Measurements from ENCODE around the gene TYK2. TPM values are rescaled to one million over a fixed set of nuclear protein-coding genes. Genes with fewer than 3 reads are reported as not detected.

Gene TYK2
- total and polyA plus RNA-seq, 5 donors = 56.3 to 77.0 (median 71.6) TPM

Small RNA genes within 50 kb of the gene (microRNA-seq; reads per million reads assigned to microRNA genes)
- 0 reads per million in 2 donors for gene MIR1181

Other genes with a start within 250 kb of the TYK2 start
- 10 to 100 TPM; 21.0 to 37.2 (median 30.3) TPM for gene DNMT1, start 185.6 kb downstream of the TYK2 start, total RNA-seq
- gene DNMT1, start 185.6 kb downstream of the TYK2 start, polyA plus RNA-seq = 19.3 TPM
- 10 to 100 TPM in 2 of 4 donors, 1 to 10 TPM in 2; 4.7 to 18.8 (median 9.5) TPM for gene S1PR2, start 149.2 kb downstream of the TYK2 start, total RNA-seq
- 3.5 TPM for gene S1PR2, start 149.2 kb downstream of the TYK2 start, polyA plus RNA-seq
- gene MRPL4, start 128.4 kb downstream of the TYK2 start, total RNA-seq = 10 to 100 TPM; 54.1 to 65.4 (median 60.5) TPM
- 66.6 TPM for gene MRPL4, start 128.4 kb downstream of the TYK2 start, polyA plus RNA-seq
- gene ICAM1, start 109.5 kb downstream of the TYK2 start, total RNA-seq = 10 to 100 TPM in 2 of 4 donors, 1 to 10 TPM in 2; 8.4 to 14.5 (median 9.9) TPM
- 9.8 TPM for gene ICAM1, start 109.5 kb downstream of the TYK2 start, polyA plus RNA-seq
- under 1 TPM; 0.36 to 0.74 (median 0.52) TPM for gene ICAM4, start 93.6 kb downstream of the TYK2 start, total RNA-seq
- 0.84 TPM for gene ICAM4, start 93.6 kb downstream of the TYK2 start, polyA plus RNA-seq
- gene ICAM5, start 90.6 kb downstream of the TYK2 start, total RNA-seq = 1 to 10 TPM in 3 of 4 donors, under 1 TPM in 1; 0.93 to 1.6 (median 1.2) TPM
- 0.86 TPM for gene ICAM5, start 90.6 kb downstream of the TYK2 start, polyA plus RNA-seq
- gene ZGLP1, start 70.8 kb downstream of the TYK2 start, total RNA-seq = 1 to 10 TPM in 1 of 4 donors, under 1 TPM in 3; 0.80 to 1.3 (median 0.84) TPM
- 0.68 TPM for gene ZGLP1, start 70.8 kb downstream of the TYK2 start, polyA plus RNA-seq
- 10 to 100 TPM; 13.2 to 20.7 (median 16.7) TPM for gene FDX2, start 64.6 kb downstream of the TYK2 start, total RNA-seq
- gene FDX2, start 64.6 kb downstream of the TYK2 start, polyA plus RNA-seq = 27.7 TPM
- 10 to 100 TPM; 13.9 to 20.1 (median 15.1) TPM for gene RAVER1, start 47.0 kb downstream of the TYK2 start, total RNA-seq
- gene RAVER1, start 47.0 kb downstream of the TYK2 start, polyA plus RNA-seq = 9.8 TPM
- gene ICAM3, start 40.9 kb downstream of the TYK2 start, total RNA-seq = 10 to 100 TPM; 16.0 to 20.6 (median 17.8) TPM
- gene ICAM3, start 40.9 kb downstream of the TYK2 start, polyA plus RNA-seq = 7.2 TPM
- 100 to 1,000 TPM; 131 to 133 (median 132) TPM for gene CDC37, start 23.0 kb upstream of the TYK2 start, total RNA-seq
- gene CDC37, start 23.0 kb upstream of the TYK2 start, polyA plus RNA-seq = 228 TPM
- gene PDE4A, start 40.0 kb upstream of the TYK2 start, total RNA-seq = 10 to 100 TPM in 3 of 4 donors, 1 to 10 TPM in 1; 8.4 to 14.2 (median 11.0) TPM
- 5.5 TPM for gene PDE4A, start 40.0 kb upstream of the TYK2 start, polyA plus RNA-seq
- 10 to 100 TPM; 48.0 to 74.6 (median 62.8) TPM for gene KEAP1, start 122.8 kb upstream of the TYK2 start, total RNA-seq
- gene KEAP1, start 122.8 kb upstream of the TYK2 start, polyA plus RNA-seq = 51.9 TPM
- gene S1PR5, start 136.9 kb upstream of the TYK2 start, total RNA-seq = under 1 TPM in 3 of 4 donors, not detected in 1; 0.15 to 0.31 (median 0.19) TPM
- gene S1PR5, start 136.9 kb upstream of the TYK2 start, polyA plus RNA-seq = 0.16 TPM
- 10 to 100 TPM; 45.1 to 54.0 (median 48.9) TPM for gene ATG4D, start 163.3 kb upstream of the TYK2 start, total RNA-seq
- 48.0 TPM for gene ATG4D, start 163.3 kb upstream of the TYK2 start, polyA plus RNA-seq
- gene KRI1, start 185.4 kb upstream of the TYK2 start, total RNA-seq = 10 to 100 TPM; 10.5 to 13.0 (median 12.1) TPM
- gene KRI1, start 185.4 kb upstream of the TYK2 start, polyA plus RNA-seq = 9.3 TPM
- 1 to 10 TPM; 6.1 to 7.6 (median 7.0) TPM for gene CDKN2D, start 188.4 kb upstream of the TYK2 start, total RNA-seq
- 9.4 TPM for gene CDKN2D, start 188.4 kb upstream of the TYK2 start, polyA plus RNA-seq
- not detected for gene AP1M2, start 206.7 kb upstream of the TYK2 start, total RNA-seq
- 0.09 TPM for gene AP1M2, start 206.7 kb upstream of the TYK2 start, polyA plus RNA-seq
- gene SLC44A2, start 245.0 kb upstream of the TYK2 start, total RNA-seq = 100 to 1,000 TPM; 105 to 145 (median 110) TPM
- gene SLC44A2, start 245.0 kb upstream of the TYK2 start, polyA plus RNA-seq = 70.1 TPM